ENCODE data around the gene CHST14.
A peak's percentile ranks its signal among the peaks of the same experiment; 100 is the strongest.

The CHST14 gene

GRCh38 chr15:40470423-40471104 lies at the start of gene CHST14:
TSS of gene CHST14 (plus strand) at chr15:40470984. CDS start at chr15:40471214, 230 bp downstream.
- peak; percentile 70 for DNase-seq

GRCh38 chr15:40421246-40422157 lies 49.3 kb upstream of the CHST14 start:
- DNase-seq, result peak; percentile 85

GRCh38 chr15:40424483-40425115 lies 46.2 kb upstream of the CHST14 start:
- no peak for DNase-seq

GRCh38 chr15:40425681-40426080 lies 45.1 kb upstream of the CHST14 start:
- DNase-seq, result no peak

GRCh38 chr15:40427188-40427587 lies 43.6 kb upstream of the CHST14 start:
- no peak for DNase-seq

GRCh38 chr15:40428185-40428584 lies 42.6 kb upstream of the CHST14 start:
- DNase-seq, result no peak

GRCh38 chr15:40429068-40429710 lies 41.6 kb upstream of the CHST14 start:
- DNase-seq, result no peak

- DNase-seq, result no peak
These were observed 40.4 kb upstream of the CHST14 start for GRCh38 chr15:40430271-40430805.

- DNase-seq, result no peak
These were observed 35.6 kb upstream of the CHST14 start for GRCh38 chr15:40435023-40435709.

- no peak for DNase-seq
These were observed 35.1 kb upstream of the CHST14 start for GRCh38 chr15:40435710-40436089.

GRCh38 chr15:40436116-40436891 lies 34.5 kb upstream of the CHST14 start:
- no peak for DNase-seq

GRCh38 chr15:40436892-40437751 lies 33.7 kb upstream of the CHST14 start:
- DNase-seq, result no peak

- no peak for DNase-seq
These were observed 32.8 kb upstream of the CHST14 start for GRCh38 chr15:40437752-40438687.

GRCh38 chr15:40438712-40439111 lies 32.1 kb upstream of the CHST14 start:
- no peak for DNase-seq

- no peak for DNase-seq
These were observed 31.3 kb upstream of the CHST14 start for GRCh38 chr15:40439461-40439959.

GRCh38 chr15:40439960-40440742 lies 30.6 kb upstream of the CHST14 start:
- DNase-seq, result peak; percentile 34

- peak; percentile 98 for DNase-seq
These were observed 29.8 kb upstream of the CHST14 start, which contains the start of gene BAHD1 for GRCh38 chr15:40440743-40441564. TSS of gene BAHD1 (plus strand) at chr15:40440953. CDS start at chr15:40458465, 17,512 bp downstream.
